ENCODE measurements around the gene LRRTM4.
"Not testable (repeated sequence)": the region's sequence is repeated elsewhere in the genome, so short reads cannot be mapped to it uniquely, and the experiment has no call there.

Gene LRRTM4

GRCh38 chr2:76713312-76713711, 808.9 kb downstream of the LRRTM4 start:
- DNase-seq: no peak

- no peak for DNase-seq
Measured at GRCh38 chr2:76711490-76711889, 810.7 kb downstream of the LRRTM4 start.

DNA sequence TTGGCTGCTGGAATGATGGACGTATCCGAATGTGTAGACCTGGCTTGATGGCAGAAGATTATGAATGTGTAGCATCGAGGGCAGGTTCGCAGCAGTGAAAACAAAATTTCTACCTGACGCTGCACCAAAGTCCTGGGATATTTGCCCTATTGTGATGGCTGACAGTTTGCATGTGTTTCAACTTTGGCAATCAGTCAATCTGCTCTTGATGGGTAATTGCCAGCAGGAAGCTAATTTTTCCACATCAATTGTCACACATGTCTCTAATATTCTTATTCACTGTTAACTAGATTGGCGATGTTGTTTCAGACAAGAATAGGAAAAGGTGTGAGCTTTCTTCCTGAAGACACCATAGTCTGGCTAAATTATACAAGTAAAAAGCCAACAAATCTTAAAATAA, 821.3 kb downstream of the LRRTM4 start:
- no peak for DNase-seq

DNA sequence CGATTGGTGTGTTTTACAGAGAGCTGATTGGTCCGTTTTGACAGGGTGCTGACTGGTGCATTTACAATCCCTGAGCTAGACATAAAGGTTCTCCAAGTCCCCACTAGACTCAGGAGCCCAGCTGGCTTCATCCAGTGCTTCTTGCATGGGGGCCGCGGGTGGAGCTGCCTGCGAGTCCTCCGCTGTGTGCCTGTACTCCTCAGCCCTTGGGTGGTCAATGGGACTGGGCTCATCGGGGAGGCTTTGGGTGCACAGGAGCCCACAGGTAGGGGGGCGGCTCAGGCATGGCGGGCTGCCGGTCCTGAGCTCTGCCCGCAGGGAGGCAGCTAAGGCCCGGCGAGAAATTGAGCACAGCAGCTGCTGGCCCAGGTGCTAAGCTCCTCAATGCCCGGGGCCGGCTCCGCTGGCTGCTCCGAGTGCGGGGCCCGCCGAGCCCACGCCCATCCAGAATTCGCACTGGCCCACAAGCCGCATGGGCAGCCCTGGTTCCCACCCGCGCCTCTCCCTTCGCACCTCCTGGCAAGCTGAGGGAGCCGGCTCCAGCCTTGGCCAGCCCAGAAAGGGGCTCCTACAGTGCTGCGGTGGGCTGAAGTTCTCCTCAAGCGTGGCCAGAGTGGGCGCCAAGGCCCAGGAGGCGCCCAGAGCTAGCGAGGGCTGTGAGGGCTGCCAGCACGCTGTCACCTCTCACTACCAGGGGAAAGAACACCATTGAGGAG, 824.0 kb downstream of the LRRTM4 start:
- DNase-seq: not testable (repeated sequence)
